GM10248 (cell line): ENCODE data around the gene MYO5B.

Source experiments
- CTCF ChIA-PET: fragments of 300-600 bp; sonication (Branson Sonifier 250); formaldehyde crosslinking; extraction: SDS; loops from one replicate; lab custom pipeline; 2021; ENCODE audit warnings: antibody characterized with exemption; lab: Yijun Ruan, JAX
- POLR2A ChIA-PET: fragments of 350-650 bp; sonication (Branson Sonifier 250); formaldehyde crosslinking; extraction: SDS; loops from one replicate; lab custom pipeline; 2020; ENCODE audit warnings: antibody characterized with exemption; lab: Yijun Ruan, JAX
- DNase-seq: peaks from one replicate; pipeline ENCODE4 v3.0.0; 2012; ENCODE audit errors: extremely low spot score
- TF ChIP-seq, protein P1 (sequence below): IDR thresholded peaks from 2 replicates; pipeline ENCODE4 v1.5.1; 2012; ENCODE audit warnings: mild to moderate bottlenecking, low read depth; ENCODE audit errors: extremely low read depth, missing control alignments, control extremely low read depth

MYO5B gene

GRCh38 chr18:49849331-49850217, 345.4 kb downstream of the MYO5B start:
- DNase-seq, result no peak
- POLR2A ChIA-PET, result no interaction called here
- CTCF ChIA-PET, result interaction anchor here (2.8 to 6.6 kb wide), 2 partner anchors 9 to 339 kb away, joined by 9 to 43 read pairs; no protein-coding TSS in a partner anchor
- TF ChIP-seq, protein P1, sequence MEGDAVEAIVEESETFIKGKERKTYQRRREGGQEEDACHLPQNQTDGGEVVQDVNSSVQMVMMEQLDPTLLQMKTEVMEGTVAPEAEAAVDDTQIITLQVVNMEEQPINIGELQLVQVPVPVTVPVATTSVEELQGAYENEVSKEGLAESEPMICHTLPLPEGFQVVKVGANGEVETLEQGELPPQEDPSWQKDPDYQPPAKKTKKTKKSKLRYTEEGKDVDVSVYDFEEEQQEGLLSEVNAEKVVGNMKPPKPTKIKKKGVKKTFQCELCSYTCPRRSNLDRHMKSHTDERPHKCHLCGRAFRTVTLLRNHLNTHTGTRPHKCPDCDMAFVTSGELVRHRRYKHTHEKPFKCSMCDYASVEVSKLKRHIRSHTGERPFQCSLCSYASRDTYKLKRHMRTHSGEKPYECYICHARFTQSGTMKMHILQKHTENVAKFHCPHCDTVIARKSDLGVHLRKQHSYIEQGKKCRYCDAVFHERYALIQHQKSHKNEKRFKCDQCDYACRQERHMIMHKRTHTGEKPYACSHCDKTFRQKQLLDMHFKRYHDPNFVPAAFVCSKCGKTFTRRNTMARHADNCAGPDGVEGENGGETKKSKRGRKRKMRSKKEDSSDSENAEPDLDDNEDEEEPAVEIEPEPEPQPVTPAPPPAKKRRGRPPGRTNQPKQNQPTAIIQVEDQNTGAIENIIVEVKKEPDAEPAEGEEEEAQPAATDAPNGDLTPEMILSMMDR, result no peak

DNA sequence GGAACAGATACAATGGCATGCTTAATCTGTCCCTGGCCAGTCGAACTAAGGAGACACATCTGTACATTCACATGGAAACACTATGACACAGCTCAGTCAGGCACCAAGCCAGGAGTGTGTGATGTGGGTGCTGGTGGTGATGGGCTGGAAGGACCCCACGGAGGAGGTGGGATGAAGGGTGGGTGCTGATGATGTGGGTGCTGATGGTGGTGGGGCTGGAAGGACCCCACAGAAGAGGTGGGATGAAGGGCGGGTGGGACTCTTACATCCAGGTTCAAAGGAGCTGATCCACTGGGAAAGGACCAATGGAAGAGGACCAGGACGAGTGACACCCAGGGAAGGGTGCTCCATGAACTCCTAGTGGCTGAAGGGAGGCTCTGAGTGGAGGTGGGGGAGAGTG, 346.8 kb downstream of the MYO5B start:
- CTCF ChIA-PET, result interaction anchor here (6.6 kb wide), 1 partner anchor 11 kb away, joined by 43 read pairs; no protein-coding TSS in a partner anchor
- DNase-seq, result no peak

GRCh38 chr18:49847524-49847923, 347.4 kb downstream of the MYO5B start:
- ChIA-PET CTCF (interaction anchor here (6.6 kb wide), 1 partner anchor 11 kb away, joined by 43 read pairs; no protein-coding TSS in a partner anchor), POLR2A (no interaction called here)
- TF ChIP-seq, protein P1, result no peak
- DNase-seq, result no peak

More for the DNA sequence above, 346.8 kb downstream of the MYO5B start:
- TF ChIP-seq, protein P1, result no peak
- POLR2A ChIA-PET, result no interaction called here

- no peak for DNase-seq
- POLR2A ChIA-PET, result no interaction called here
- TF ChIP-seq, protein P1, result no peak
- CTCF ChIA-PET, result interaction anchor here (2.4 to 6.6 kb wide), 2 partner anchors 11 to 12 kb away, joined by 7 to 43 read pairs; no protein-coding TSS in a partner anchor
These were observed 348.1 kb downstream of the MYO5B start for GRCh38 chr18:49846718-49847470.

DNA sequence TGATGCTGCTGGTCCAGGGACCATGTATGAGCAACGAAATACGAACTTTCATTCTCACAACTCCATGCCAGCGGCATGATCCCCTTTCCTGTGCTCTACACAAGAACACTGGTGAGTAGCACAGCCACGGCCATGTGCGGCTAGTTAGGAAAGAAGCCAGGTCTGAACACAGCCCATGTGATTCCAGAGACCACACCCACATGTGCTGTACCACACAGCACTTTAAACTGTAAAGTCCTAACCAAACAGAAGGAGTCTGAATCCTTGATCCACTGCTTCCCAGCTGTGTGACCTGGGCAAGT, 348.6 kb downstream of the MYO5B start:
- CTCF ChIA-PET, result interaction anchor here (2.4 kb wide), 1 partner anchor 11 kb away, joined by 7 read pairs; no protein-coding TSS in a partner anchor
- DNase-seq, result no peak
- POLR2A ChIA-PET, result no interaction called here
- TF ChIP-seq, protein P1, result no peak
